GM23338 (cell line): Measurements from ENCODE around the gene ZNF536. TPM values are rescaled to one million over a fixed set of nuclear protein-coding genes. Genes with fewer than 3 reads are reported as not detected.

Source experiments
- ATAC-seq: fragments of 200-7000 bp; cut with Tn5 transposase; 3 replicates; pipeline ENCODE4 v1.9.1; 2020
- DNase-seq: peaks from one replicate; pipeline ENCODE4 v3.0.0-alpha.2; 2015; ENCODE audit warnings: low spot score
- H2AFZ ChIP-seq: fragments of 200-600 bp; sonication (generic); 2 replicates; pipeline ENCODE4 v1.8.0; 2016; ENCODE audit warnings: antibody characterized with exemption, mild to moderate bottlenecking, moderate library complexity
- H3F3A ChIP-seq: fragments of 200-600 bp; sonication (generic); replicated peaks from 2 replicates; pipeline ENCODE4 v1.8.0; 2017; ENCODE audit warnings: antibody characterized with exemption, mixed run types, low read depth
- H3K27ac ChIP-seq: fragments of 200-600 bp; sonication (generic); 2 replicates; pipeline ENCODE4 v1.6.1; 2016; ENCODE audit warnings: low read depth
- H3K27me3 ChIP-seq: fragments of 200-600 bp; sonication (generic); 2 replicates; pipeline ENCODE4 v1.8.0; 2016; ENCODE audit warnings: mild to moderate bottlenecking, mixed run types, moderate library complexity; ENCODE audit not compliant: insufficient read depth
- H3K36me3 ChIP-seq: fragments of 200-600 bp; sonication (generic); 2 replicates; pipeline ENCODE4 v1.8.0; 2016; ENCODE audit warnings: mild to moderate bottlenecking; ENCODE audit not compliant: insufficient read depth
- H3K4me1 ChIP-seq: fragments of 200-600 bp; sonication (generic); 2 replicates; pipeline ENCODE4 v1.8.0; 2016; ENCODE audit warnings: mild to moderate bottlenecking, moderate library complexity; ENCODE audit not compliant: insufficient read depth
- H3K4me2 ChIP-seq: fragments of 200-600 bp; sonication (generic); 2 replicates; pipeline ENCODE4 v1.7.1; 2017; ENCODE audit warnings: mixed run types
- H3K4me3 ChIP-seq: fragments of 200-600 bp; sonication (generic); 2 replicates; pipeline ENCODE4 v1.6.1; 2016; ENCODE audit warnings: mixed run types
- H3K79me2 ChIP-seq: fragments of 200-600 bp; sonication (generic); replicated peaks from 2 replicates; pipeline ENCODE4 v1.8.0; 2017; ENCODE audit warnings: mild to moderate bottlenecking; ENCODE audit not compliant: insufficient read depth
- H3K9me2 ChIP-seq: fragments of 200-600 bp; sonication (generic); 2 replicates; pipeline ENCODE4 v1.8.0; 2017; ENCODE audit not compliant: insufficient read depth
- H4K20me1 ChIP-seq: fragments of 200-600 bp; sonication (generic); replicated peaks from 2 replicates; pipeline ENCODE4 v1.8.0; 2017; ENCODE audit warnings: mild to moderate bottlenecking; ENCODE audit not compliant: insufficient read depth
- H3K27ac Mint-ChIP-seq: 2 replicates; pipeline ENCODE4 v1.8.0; 2020; ENCODE audit warnings: inconsistent platforms, mild to moderate bottlenecking, moderate library complexity, mixed read lengths
- H3K27me3 Mint-ChIP-seq: 3 replicates; pipeline ENCODE4 v1.8.0; 2022; ENCODE audit warnings: low read depth, mild to moderate bottlenecking, moderate library complexity, mixed read lengths, inconsistent platforms; ENCODE audit not compliant: insufficient read depth, poor library complexity
- H3K36me3 Mint-ChIP-seq: 3 replicates; pipeline ENCODE4 v1.8.0; 2021; ENCODE audit warnings: low read depth, mild to moderate bottlenecking, inconsistent platforms, moderate library complexity, mixed read lengths
- H3K4me1 Mint-ChIP-seq: 3 replicates; pipeline ENCODE4 v1.8.0; 2020; ENCODE audit warnings: mild to moderate bottlenecking, inconsistent platforms, mixed read lengths
- H3K4me3 Mint-ChIP-seq: 3 replicates; pipeline ENCODE4 v1.8.0; 2021; ENCODE audit warnings: moderate library complexity, mild to moderate bottlenecking, inconsistent platforms, mixed read lengths
- H3K9me3 Mint-ChIP-seq: 3 replicates; pipeline ENCODE4 v1.8.0; 2020; ENCODE audit warnings: moderate library complexity, mild to moderate bottlenecking, inconsistent platforms, mixed read lengths
- CREB1 ChIP-seq: fragments of 250-450 bp; sonication (Bioruptor Pico); IDR thresholded peaks from 2 replicates; pipeline ENCODE4 v1.5.0; 2020; ENCODE audit warnings: low read depth, mild to moderate bottlenecking, moderate library complexity
- POLR2AphosphoS5 ChIP-seq: IDR thresholded peaks from 2 replicates; pipeline ENCODE4 v1.6.1; 2016; ENCODE audit warnings: antibody characterized with exemption, low read depth
- REST ChIP-seq: IDR thresholded peaks from one replicate; pipeline ENCODE4 v1.6.1; 2018; ENCODE audit warnings: antibody characterized with exemption; ENCODE audit not compliant: unreplicated experiment
- ZNF114 ChIP-seq: fragments of 250-450 bp; sonication (Bioruptor Pico); IDR thresholded peaks from 2 replicates; pipeline ENCODE4 v1.5.0; 2020; ENCODE audit warnings: mild to moderate bottlenecking, moderate library complexity
- ZNF462 ChIP-seq: fragments of 250-450 bp; sonication (Bioruptor Pico); IDR thresholded peaks from 2 replicates; pipeline ENCODE4 v1.5.0; 2020; ENCODE audit warnings: mild to moderate bottlenecking, moderate library complexity
- polyA plus RNA-seq: library from polyadenylated mRNA; unstranded; fragments of >200 nt; fragmentation: Nextera tagmentation; extraction: Ambion mirVana; gene quantifications from 2 replicates; pipeline ENCODE4 v1.2.1, GENCODE V29; 2016
- total RNA-seq: library from RNA; depleted of rRNA; stranded (reverse); fragments of >200 nt; shearing (Covaris generic); gene quantifications from 2 replicates; pipeline ENCODE4 v1.2.3, GENCODE V29; 2014

ZNF536 gene
- total and polyA plus RNA-seq, 2 experiments from 2014 or later = 0.07 TPM; not detected in 1

DNA sequence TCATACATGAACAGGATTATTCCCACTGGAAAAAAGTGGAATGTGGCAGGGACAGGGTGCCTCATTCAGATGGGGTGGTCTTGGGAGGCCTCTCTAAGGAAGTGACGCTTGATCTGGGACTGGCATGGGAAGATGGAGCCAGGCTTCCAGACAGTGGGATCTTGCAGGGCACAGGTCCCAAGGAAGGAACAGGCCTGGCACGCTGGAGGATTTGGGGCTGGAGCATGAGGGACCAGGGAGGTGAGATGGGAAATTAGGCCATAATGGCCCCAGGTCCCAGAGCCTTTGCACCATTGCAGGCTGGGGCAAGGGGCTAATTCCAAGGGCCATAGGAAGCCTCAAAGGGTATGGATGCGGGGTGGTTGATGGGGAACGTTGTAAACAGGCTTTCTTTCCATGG lies 9.2 kb downstream of the ZNF536 start:
- Histone ChIP-seq H3K9me2 (peaks cover 3% of the 10 kb centered on the region; the same call in 1 of the 2 replicates), H3K36me3 (no peaks in the 10 kb centered on the region), H3K4me2 (no peak overlapping the region), H3K27ac (no peak overlapping the region), H3K4me3 (no peak overlapping the region), H2AFZ (no peak overlapping the region), H3K79me2 (no peaks in the 10 kb centered on the region), H3F3A (no peaks in the 10 kb centered on the region), H3K27me3 (no peaks in the 10 kb centered on the region), H4K20me1 (no peaks in the 10 kb centered on the region), H3K4me1 (no peaks in the 10 kb centered on the region)
- TF ChIP-seq CREB1 (CRISPR knock-in tag) (no peak), POLR2AphosphoS5 (no peak), ZNF462 (CRISPR knock-in tag) (no peak), REST (no peak), ZNF114 (CRISPR knock-in tag) (no peak)
- Mint-ChIP-seq H3K9me3 (no peaks in the 10 kb centered on the region; the same call in 2 of the 3 replicates), H3K36me3 (no peaks in the 10 kb centered on the region), H3K4me1 (peaks cover 7% of the 10 kb centered on the region; the same call in 1 of the 3 replicates), H3K4me3 (no peak overlapping the region), H3K27me3 (peaks cover 4% of the 10 kb centered on the region), H3K27ac (no peak overlapping the region)
- no peak for ATAC-seq
- no peak for DNase-seq
